Measurements from ENCODE around the gene TTK.
A peak's percentile ranks its signal among the peaks of the same experiment; 100 is the strongest.

Gene TTK

GRCh38 chr6:80004173-80005072, at the start of gene TTK:
TTK (plus strand) TSS chr6:80004649; CDS start chr6:80005844, 1,195 bp downstream.
- peak; percentile 94 for DNase-seq

GRCh38 chr6:79954849-79955248, 49.6 kb upstream of the TTK start:
- no peak for DNase-seq

- DNase-seq, result no peak
Observed at GRCh38 chr6:79964607-79965081, 39.8 kb upstream of the TTK start.

DNA sequence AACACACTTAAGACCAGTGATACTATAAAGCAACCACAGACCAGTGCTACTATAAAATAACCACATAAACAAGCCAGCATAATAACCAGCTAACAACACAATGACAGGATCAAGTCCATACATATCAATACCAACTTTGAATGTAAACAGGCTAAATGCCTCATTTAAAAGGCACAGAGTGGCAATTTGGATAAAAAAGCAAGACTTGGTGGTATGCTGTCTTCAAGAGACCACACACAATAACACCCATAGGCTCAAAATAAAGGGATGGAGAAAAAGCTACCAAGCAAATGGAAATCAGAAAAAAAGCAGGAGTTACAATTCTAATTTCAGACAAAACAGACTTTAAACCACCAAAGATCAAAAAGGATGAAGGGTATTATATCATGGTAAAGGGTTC, 37.3 kb upstream of the TTK start:
- DNase-seq, result no peak

- DNase-seq, result no peak
Observed at GRCh38 chr6:79969784-79970183, 34.7 kb upstream of the TTK start.

DNA sequence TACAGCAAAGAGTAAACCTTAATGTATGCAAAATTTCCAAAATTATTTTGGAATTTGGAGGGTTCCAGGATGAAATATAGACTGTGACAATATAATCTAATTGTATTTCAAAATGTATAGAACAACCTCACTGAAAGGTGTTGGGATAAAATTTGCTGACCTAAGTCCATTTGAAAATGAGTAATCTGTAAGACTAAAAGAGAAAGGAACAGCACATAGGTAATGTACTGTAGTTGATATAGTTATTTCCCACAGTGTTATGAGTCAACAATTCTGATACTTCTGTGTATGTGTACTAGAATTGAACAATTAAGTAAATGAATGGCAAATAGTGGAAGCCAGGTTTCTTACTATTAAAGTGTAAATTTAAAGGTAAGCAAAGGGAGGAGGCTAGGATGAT, 33.3 kb upstream of the TTK start:
- DNase-seq, result no peak

GRCh38 chr6:79981652-79982051, 22.8 kb upstream of the TTK start:
- DNase-seq, result no peak

- peak; percentile 94 for DNase-seq
Observed at GRCh38 chr6:79984261-79984660, 20.2 kb upstream of the TTK start.

DNA sequence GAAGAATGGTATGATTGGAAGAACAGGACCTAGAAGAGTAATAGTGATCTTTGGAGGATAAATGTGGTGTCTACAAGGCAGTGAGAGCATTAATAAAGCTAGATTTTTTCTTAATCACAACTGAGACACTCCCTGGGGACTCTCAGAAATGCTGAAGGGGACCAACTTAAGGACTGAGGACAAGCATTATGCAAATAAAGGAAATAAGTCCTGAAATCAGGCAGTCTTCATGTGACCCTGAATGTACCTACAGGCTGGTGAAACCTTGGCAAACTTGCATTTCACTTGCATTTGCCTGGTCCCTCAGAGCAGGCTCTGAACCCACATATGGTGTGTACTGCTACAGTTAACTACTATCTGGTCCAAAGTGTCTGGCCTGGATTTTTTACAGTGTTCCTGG, 19.3 kb upstream of the TTK start:
- peak; percentile 69 for DNase-seq

DNA sequence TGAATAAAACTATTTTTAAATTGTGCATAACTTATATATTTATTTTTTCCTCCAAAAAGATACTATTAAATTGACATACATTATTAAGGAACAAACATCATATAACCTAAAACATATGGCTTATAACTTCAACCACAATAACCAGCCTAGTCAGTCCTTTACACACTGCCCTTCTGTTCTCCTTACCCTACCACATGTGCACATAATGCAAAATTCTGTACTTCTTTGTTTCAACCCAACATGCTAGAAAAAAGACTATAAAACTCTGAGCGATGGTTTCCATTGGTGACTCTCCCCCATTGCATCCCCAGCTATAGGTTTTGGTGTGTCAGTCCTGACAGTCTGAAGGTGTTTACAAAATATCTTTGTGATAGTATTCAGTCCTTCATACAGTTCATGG, 14.8 kb upstream of the TTK start:
- no peak for DNase-seq

DNA sequence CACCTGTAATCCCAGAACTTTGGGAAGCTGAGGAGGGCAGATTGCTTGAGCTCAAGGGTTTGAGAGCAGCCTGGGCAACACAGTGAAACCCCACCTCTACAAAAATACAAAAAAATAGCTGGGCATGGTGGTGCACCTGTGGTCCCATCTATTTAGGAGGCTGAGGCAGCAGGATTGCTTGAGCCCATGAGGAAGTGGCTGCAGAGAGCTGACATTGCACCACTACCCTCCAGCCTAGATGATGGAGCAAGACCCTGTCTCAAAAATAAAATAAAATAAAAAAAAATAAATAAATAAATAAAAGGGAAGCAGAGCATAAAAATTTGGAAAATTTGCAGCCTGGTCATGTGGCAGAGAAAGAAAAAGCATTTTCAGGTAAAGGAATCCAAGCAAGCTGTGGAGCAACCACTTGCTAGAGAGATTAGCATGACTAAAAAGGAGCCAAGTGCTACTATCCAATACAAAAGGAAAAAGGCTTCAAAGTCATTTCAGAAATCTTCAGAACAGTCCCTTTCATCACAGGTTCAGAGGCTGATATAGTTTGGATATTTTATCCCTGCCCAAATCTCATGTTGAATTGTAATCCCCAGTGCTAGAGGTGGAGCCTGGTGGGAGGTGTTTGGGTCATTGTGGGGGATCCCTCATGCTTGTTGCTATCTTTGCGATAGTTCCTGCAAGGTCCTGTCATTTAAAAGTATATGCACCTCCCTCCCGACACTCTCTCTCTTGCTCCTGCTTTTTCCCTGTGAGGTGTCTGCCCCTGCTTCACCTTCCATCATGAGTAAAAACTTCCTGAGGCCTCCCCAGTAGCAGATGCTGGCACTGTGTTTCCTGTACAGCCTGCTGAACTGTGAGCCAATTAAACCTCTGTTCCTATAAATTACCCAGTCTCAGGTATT, 11.2 kb upstream of the TTK start:
- no peak for DNase-seq

DNA sequence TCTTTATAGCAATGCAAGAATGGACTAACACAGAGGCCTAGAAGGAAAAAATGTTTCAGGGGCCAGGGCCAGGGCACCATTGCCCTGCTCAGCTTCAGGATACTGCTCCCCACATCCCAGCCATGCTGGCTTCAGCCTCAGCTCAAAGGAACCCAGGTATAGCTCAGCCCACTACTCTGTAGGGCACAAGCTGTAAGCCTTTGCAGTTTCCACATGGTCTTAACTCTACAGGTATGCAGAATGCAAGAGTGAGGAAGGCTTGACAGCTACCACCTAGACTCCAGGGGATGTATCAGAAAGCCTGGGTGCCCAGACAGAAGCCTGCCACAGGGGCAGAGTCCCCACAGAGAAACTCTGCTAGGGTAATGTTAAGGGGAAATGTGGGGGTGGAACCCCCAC, 10.5 kb upstream of the TTK start:
- DNase-seq, result no peak

- DNase-seq, result no peak
Observed at GRCh38 chr6:79997728-79998127, 6.7 kb upstream of the TTK start.

- no peak for DNase-seq
Observed at GRCh38 chr6:80001337-80001736, 3.1 kb upstream of the TTK start.

- peak; percentile 69 for DNase-seq
Observed at GRCh38 chr6:80003826-80004172, 650 bp upstream of the TTK start.

DNA sequence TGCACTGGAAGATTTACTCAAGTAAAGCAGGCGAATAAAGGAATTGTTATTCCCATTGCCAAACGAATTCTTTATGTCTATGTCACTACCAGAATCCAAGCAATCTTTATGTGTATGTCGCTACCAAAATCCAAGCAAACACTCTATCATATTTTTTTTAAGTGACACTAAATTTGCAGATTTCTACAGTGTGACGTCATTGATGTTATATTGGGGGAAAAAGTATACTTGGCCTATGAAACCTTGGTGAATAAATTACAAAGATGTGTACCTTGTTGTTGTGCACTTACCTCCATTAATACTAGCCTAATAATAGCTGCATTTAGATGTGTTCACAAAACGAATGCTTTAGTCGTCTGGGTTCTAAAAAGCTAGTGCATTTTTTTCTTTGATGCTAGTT, 957 bp downstream of the TTK start:
- DNase-seq, result no peak

DNA sequence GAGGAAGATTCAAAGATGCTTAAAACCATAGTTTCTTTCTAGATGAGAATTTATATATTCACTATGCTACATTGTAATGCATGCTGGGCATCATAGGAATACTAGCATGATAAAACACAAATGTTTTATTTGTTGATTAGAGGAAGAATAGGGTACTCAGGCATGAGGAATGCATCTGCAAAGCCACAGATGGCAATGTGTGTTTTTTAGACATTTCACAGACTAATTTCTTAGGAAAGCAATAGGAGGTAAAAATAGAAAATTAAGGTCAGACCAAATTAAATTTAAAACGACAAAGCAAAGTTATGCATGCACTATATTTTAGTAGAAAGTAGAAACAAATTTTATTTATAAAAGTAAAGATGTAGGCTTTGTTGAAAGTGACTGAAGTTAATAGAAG, 2.1 kb downstream of the TTK start:
- no peak for DNase-seq

- DNase-seq, result no peak
Observed at GRCh38 chr6:80009531-80009930, 5.1 kb downstream of the TTK start.

GRCh38 chr6:80010288-80010687, 5.8 kb downstream of the TTK start:
- DNase-seq, result no peak

DNA sequence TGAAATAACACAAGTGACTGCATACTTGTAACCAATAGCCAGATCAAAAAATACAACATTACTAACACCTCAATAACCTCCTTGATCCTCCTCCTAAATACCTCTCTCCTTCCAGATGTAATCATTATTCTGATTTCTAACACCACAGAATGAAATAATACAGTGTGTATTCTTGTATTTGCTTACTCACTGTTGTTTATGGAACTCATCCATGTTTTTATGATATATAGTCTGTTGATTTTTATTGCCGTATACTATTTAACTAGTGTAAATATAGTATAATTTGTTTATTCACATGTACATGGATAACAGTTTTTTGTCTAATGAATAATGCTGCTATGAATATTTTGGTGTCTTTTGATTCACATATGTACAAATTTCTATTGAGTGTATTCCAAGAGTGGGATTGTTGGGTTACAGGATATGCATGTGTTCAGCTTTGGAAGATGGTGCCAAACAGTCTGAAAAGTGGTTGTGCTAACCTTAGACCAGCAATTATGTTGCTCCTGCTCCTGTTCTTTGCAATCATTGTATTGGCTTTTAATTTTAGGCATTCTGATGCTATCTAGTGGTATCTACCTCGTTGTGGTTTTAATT, 11.5 kb downstream of the TTK start:
- no peak for DNase-seq

DNA sequence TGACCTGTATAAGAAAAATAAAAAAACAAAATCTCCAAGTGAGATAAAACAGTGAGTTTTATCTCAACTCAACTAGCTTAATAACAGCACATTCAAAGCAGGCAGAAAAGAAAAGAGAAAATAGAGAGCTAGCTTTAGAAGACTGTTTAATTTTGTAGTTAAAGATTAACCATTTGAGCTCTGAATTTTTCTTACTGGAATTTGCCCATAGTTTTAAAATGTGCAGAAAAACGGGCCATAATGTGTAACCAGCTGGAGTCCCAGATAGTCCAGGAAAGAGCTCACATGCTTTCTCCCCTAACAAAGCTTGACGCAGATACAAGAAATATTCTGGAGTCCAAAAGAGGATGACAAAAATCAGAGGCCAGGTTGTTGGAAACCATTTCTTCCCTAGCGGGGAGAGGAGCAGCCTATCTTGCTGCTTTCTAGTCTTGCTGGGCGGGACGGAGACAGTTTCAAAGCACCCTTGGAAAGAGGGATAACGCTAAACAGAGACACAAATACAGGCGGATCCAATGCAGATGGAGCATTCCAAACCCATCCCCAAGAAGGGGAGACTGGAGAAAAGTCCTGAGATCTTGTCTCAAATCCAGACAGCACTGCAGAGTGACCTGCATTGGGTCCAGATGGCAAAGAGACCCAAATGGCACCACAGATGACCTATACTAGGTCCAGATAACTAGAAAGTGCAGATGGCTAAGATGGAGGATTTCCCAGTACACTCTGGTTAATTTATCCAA, 16.1 kb downstream of the TTK start:
- DNase-seq, result no peak

GRCh38 chr6:80021131-80021530, 16.7 kb downstream of the TTK start:
- no peak for DNase-seq

GRCh38 chr6:80021591-80021990, 17.1 kb downstream of the TTK start:
- DNase-seq, result no peak
